Dedifferentiated amniotic fluid mesenchymal stem cell (primary cell): ENCODE measurements around the gene HBQ1.
"Not testable (repeated sequence)": the region's sequence is repeated elsewhere in the genome, so short reads cannot be mapped to it uniquely, and the experiment has no call there.

Source experiments
- DNase-seq: peaks from one replicate; pipeline ENCODE4 v3.0.0-alpha.2; 2016; ENCODE audit errors: extremely low spot score

Gene HBQ1

GRCh38 chr16:160691-161190, 19.5 kb upstream of the HBQ1 start:
- DNase-seq, result no peak

- no peak for DNase-seq
These were observed 17.8 kb upstream of the HBQ1 start for GRCh38 chr16:162271-162991.

GRCh38 chr16:163139-163538, 17.1 kb upstream of the HBQ1 start:
- not testable (repeated sequence) for DNase-seq

- not testable (repeated sequence) for DNase-seq
These were observed 16.6 kb upstream of the HBQ1 start for GRCh38 chr16:163696-164095.

- not testable (repeated sequence) for DNase-seq
These were observed 16.0 kb upstream of the HBQ1 start for GRCh38 chr16:164134-164823.

- no peak for DNase-seq
These were observed 15.3 kb upstream of the HBQ1 start for GRCh38 chr16:164827-165538.

- no peak for DNase-seq
These were observed 14.5 kb upstream of the HBQ1 start, which contains the start of gene HBM for GRCh38 chr16:165539-166374. TSS of gene HBM (plus strand) at chr16:165978. CDS start at chr16:165998, 20 bp downstream.

- DNase-seq, result no peak
These were observed 13.7 kb upstream of the HBQ1 start for GRCh38 chr16:166375-167121.

- DNase-seq, result no peak
These were observed 13.1 kb upstream of the HBQ1 start for GRCh38 chr16:167122-167690.

- DNase-seq, result no peak
These were observed 11.8 kb upstream of the HBQ1 start for GRCh38 chr16:168424-168823.

- DNase-seq, result no peak
These were observed 11.2 kb upstream of the HBQ1 start for GRCh38 chr16:169014-169413.

GRCh38 chr16:170088-170507, 10.2 kb upstream of the HBQ1 start:
- DNase-seq, result not testable (repeated sequence)

- DNase-seq, result no peak
These were observed 9.5 kb upstream of the HBQ1 start for GRCh38 chr16:170788-171187.

- DNase-seq, result not testable (repeated sequence)
These were observed 7.8 kb upstream of the HBQ1 start, which contains the start of gene HBA2 for GRCh38 chr16:172374-172941. TSS of gene HBA2 (plus strand) at chr16:172876. CDS start at chr16:172913, 37 bp downstream.

- not testable (repeated sequence) for DNase-seq
These were observed 6.9 kb upstream of the HBQ1 start for GRCh38 chr16:173211-173854.

GRCh38 chr16:173928-174769, 6.1 kb upstream of the HBQ1 start:
- DNase-seq, result not testable (repeated sequence)

- no peak for DNase-seq
These were observed 5.0 kb upstream of the HBQ1 start for GRCh38 chr16:175011-175949.
